Neural crest cell (in vitro differentiated cells): Measurements from ENCODE around the gene TENM3. TPM values are rescaled to one million over a fixed set of nuclear protein-coding genes. Genes with fewer than 3 reads are reported as not detected.

Experiments used
- DNase-seq: peaks from one replicate; pipeline ENCODE4 v3.0.0; 2021; ENCODE audit warnings: low read depth, mixed read lengths, low spot score
- H3K27ac Mint-ChIP-seq: one replicate; pipeline ENCODE4 v1.8.0; 2021; ENCODE audit warnings: mild to moderate bottlenecking, mixed read lengths; ENCODE audit not compliant: unreplicated experiment
- H3K27me3 Mint-ChIP-seq: 2 replicates; pipeline ENCODE4 v1.8.0; 2021; ENCODE audit warnings: low read depth, mild to moderate bottlenecking, mixed read lengths
- H3K36me3 Mint-ChIP-seq: 2 replicates; pipeline ENCODE4 v1.8.0; 2021; ENCODE audit warnings: low read depth, mild to moderate bottlenecking, mixed read lengths
- H3K4me1 Mint-ChIP-seq: 2 replicates; pipeline ENCODE4 v1.8.0; 2021; ENCODE audit warnings: mixed read lengths
- H3K4me3 Mint-ChIP-seq: one replicate; pipeline ENCODE4 v1.8.0; 2021; ENCODE audit warnings: mild to moderate bottlenecking, mixed read lengths
- H3K9me3 Mint-ChIP-seq: 2 replicates; pipeline ENCODE4 v1.8.0; 2021; ENCODE audit warnings: mixed read lengths
- CTCF ChIP-seq: fragments of 200-600 bp; sonication (generic); conservative IDR thresholded peaks from 2 replicates; pipeline ENCODE4 v1.5.0; 2021; ENCODE audit warnings: antibody characterized with exemption, mild to moderate bottlenecking
- total RNA-seq: library from RNA; stranded (reverse); gene quantifications from 2 replicates; pipeline ENCODE4 v1.2.1, GENCODE V29; 2021

The TENM3 gene
- total RNA-seq, 1 donor from 2014 or later = 43.9 TPM

GRCh38 chr4:182254026-182254780, 11.0 kb downstream of the TENM3 start:
- TF ChIP-seq CTCF = no peak
- H3K4me3 Mint-ChIP-seq = no peak overlapping the region
- H3K27ac Mint-ChIP-seq = no peak overlapping the region
- peaks cover 26% of the 10 kb centered on the region for H3K4me1 Mint-ChIP-seq
- no peaks in the 10 kb centered on the region for H3K27me3 Mint-ChIP-seq
- no peak for DNase-seq
- H3K36me3 Mint-ChIP-seq = peaks cover 2% of the 10 kb centered on the region
- peaks cover 2% of the 10 kb centered on the region for H3K9me3 Mint-ChIP-seq

GRCh38 chr4:182255441-182256190, 12.4 kb downstream of the TENM3 start:
- Mint-ChIP-seq H3K36me3 (peaks cover 6% of the 10 kb centered on the region), H3K4me1 (peaks cover 26% of the 10 kb centered on the region), H3K4me3 (no peak overlapping the region), H3K27ac (no peak overlapping the region), H3K9me3 (peaks cover 2% of the 10 kb centered on the region), H3K27me3 (no peaks in the 10 kb centered on the region)
- no peak for TF ChIP-seq CTCF
- no peak for DNase-seq

GRCh38 chr4:182257016-182257415, 13.8 kb downstream of the TENM3 start:
- Mint-ChIP-seq H3K27ac (no peak overlapping the region), H3K27me3 (no peaks in the 10 kb centered on the region), H3K4me1 (peaks cover 30% of the 10 kb centered on the region), H3K9me3 (peaks cover 2% of the 10 kb centered on the region), H3K36me3 (peaks cover 8% of the 10 kb centered on the region), H3K4me3 (no peak overlapping the region)
- no peak for DNase-seq
- no peak for TF ChIP-seq CTCF

- no peak for TF ChIP-seq CTCF
- Mint-ChIP-seq H3K4me1 (peaks cover 30% of the 10 kb centered on the region), H3K9me3 (peaks cover 2% of the 10 kb centered on the region), H3K36me3 (peaks cover 11% of the 10 kb centered on the region), H3K4me3 (no peak overlapping the region), H3K27me3 (no peaks in the 10 kb centered on the region), H3K27ac (no peak overlapping the region)
- DNase-seq = no peak
Measured at GRCh38 chr4:182257503-182257902, 14.3 kb downstream of the TENM3 start.

GRCh38 chr4:182258441-182259000, 15.3 kb downstream of the TENM3 start:
- H3K27me3 Mint-ChIP-seq = no peaks in the 10 kb centered on the region
- no peak overlapping the region for H3K4me3 Mint-ChIP-seq
- TF ChIP-seq CTCF = no peak
- no peak overlapping the region for H3K27ac Mint-ChIP-seq
- peaks cover 4% of the 10 kb centered on the region for H3K9me3 Mint-ChIP-seq
- peaks cover 32% of the 10 kb centered on the region for H3K4me1 Mint-ChIP-seq
- peaks cover 15% of the 10 kb centered on the region for H3K36me3 Mint-ChIP-seq
- no peak for DNase-seq
